ENCODE results near the gene USP20.
"Not testable (repeated sequence)": the region's sequence is repeated elsewhere in the genome, so short reads cannot be mapped to it uniquely, and the experiment has no call there.

The USP20 gene

DNA sequence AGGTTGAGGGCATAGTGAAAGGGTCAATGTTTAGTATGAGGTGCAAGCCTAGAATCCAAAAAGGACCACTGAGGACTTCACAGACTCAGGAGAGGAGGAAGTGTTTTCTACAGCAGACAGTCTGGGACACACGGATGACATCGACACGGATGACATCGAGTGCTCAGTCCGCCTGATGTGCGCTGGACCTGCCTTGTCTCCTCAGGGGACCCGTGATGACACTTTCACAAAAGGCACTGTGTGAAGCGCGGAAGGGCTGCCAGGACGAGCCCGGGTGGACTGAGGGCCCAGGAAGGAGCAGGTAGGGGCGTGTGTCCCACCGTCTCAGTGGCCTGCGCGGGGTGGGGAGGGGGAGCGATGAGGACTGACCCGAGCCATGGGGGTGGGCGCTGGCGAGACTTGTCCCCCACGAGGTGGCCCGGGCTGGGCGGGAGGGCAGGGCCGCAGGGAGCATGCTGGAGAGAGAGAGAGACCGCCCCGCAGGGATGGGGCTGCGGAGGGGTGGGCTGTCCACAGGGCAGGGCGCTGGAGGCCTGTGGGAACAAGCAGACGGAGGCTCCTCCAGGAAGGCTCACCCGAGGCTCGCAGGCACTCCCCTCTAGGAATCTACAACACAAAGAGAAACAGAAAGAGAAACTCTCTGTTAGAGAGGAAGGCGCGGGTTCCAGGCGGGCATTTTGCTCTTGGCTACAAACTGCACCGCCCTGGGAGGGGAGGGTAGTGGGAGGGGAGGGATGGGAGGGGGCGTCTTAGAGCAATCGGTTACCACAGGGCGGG lies 54.9 kb downstream of the USP20 start:
- Histone ChIP-seq H3K27me3 (ENCODE audit: low read depth) (no peaks in the 10 kb centered on the region), H3K4me1 (peaks cover 4% of the 10 kb centered on the region), H3K4me3 (no peak overlapping the region), H3K36me3 (replicated peaks) (peaks cover 6% of the 10 kb centered on the region), H3K9me3 (no peaks in the 10 kb centered on the region)
- DNase-seq (ENCODE audit: low spot score in 2 of 2): no peak
- in situ Hi-C loops (cut with MboI; ENCODE audit: low sequenced_read_pairs): no loop called here

GRCh38 chr9:129890718-129891299 lies 55.6 kb downstream of the USP20 start:
- H3K36me3 ChIP-seq (replicated peaks); H3K4me1 ChIP-seq; H3K27me3 ChIP-seq (ENCODE audit: low read depth); DNase-seq (ENCODE audit: low spot score in 2 of 2); H3K4me3 ChIP-seq; in situ Hi-C loops (cut with MboI; ENCODE audit: low sequenced_read_pairs); H3K9me3 ChIP-seq: not testable (repeated sequence)

GRCh38 chr9:129891569-129891968 lies 56.3 kb downstream of the USP20 start:
- no peaks in the 10 kb centered on the region for H3K27me3 ChIP-seq (ENCODE audit: low read depth)
- no peak overlapping the region for H3K4me3 ChIP-seq
- H3K9me3 ChIP-seq: no peaks in the 10 kb centered on the region
- no peak for DNase-seq (ENCODE audit: low spot score in 2 of 2)
- in situ Hi-C loops (cut with MboI; ENCODE audit: low sequenced_read_pairs): no loop called here
- H3K36me3 ChIP-seq (replicated peaks): peaks cover 14% of the 10 kb centered on the region
- H3K4me1 ChIP-seq: no peaks in the 10 kb centered on the region

GRCh38 chr9:129894120-129894823 lies 59.0 kb downstream of the USP20 start:
- no peak for DNase-seq (ENCODE audit: low spot score in 2 of 2)
- Histone ChIP-seq H3K4me3 (no peak overlapping the region), H3K4me1 (no peaks in the 10 kb centered on the region), H3K27me3 (ENCODE audit: low read depth) (no peaks in the 10 kb centered on the region), H3K9me3 (no peaks in the 10 kb centered on the region), H3K36me3 (replicated peaks) (peaks cover 14% of the 10 kb centered on the region)
- in situ Hi-C loops (cut with MboI; ENCODE audit: low sequenced_read_pairs): no loop called here

DNA sequence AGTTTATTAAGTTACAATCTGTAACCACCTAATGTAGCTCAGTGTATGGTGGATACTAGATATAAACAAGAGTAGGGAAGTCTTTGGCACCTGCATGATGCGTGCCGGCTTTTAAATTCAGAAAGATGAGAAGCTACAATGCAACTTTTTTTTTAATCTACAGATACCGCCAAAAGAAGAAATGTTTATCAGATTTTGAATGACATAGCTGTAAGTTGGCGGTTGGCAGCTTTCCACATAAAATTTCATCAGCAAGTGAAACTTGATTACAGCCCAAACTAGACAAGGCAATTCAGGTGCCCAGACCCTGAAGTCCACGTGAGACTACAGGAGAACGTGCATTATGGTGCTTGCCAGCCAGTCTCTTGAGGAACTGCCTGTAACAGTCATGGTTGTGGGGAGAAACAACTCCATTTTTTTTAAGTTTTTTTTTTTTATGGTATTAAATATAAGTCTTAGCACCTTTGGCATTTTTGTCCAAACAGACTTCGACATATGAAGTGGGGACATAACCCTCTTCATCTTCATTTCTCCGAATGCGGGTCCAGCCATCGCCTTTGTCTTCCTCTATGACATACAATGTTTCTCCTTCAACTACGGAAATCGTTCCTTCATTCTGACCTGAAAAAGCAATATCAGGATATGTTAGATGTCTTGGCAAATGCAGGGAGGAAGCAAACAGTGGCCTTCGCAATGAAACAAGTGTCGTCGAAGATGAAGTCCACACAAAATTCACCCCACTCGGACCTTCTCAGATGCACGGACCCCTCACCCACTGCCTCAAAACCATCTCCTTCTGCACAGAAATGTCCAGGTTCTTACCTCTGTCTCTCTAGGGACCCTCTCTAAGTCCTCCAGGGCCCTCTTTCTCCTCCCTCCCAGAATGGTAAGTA lies 60.4 kb downstream of the USP20 start:
- no peaks in the 10 kb centered on the region for H3K27me3 ChIP-seq (ENCODE audit: low read depth)
- no peak overlapping the region for H3K4me3 ChIP-seq
- peaks cover 14% of the 10 kb centered on the region for H3K36me3 ChIP-seq (replicated peaks)
- H3K9me3 ChIP-seq: no peaks in the 10 kb centered on the region
- no peak for DNase-seq (ENCODE audit: low spot score in 2 of 2)
- H3K4me1 ChIP-seq: no peaks in the 10 kb centered on the region
- in situ Hi-C loops (cut with MboI; ENCODE audit: low sequenced_read_pairs): no loop called here

- Histone ChIP-seq H3K36me3 (replicated peaks) (peaks cover 14% of the 10 kb centered on the region), H3K4me1 (no peaks in the 10 kb centered on the region), H3K27me3 (ENCODE audit: low read depth) (no peaks in the 10 kb centered on the region), H3K9me3 (no peaks in the 10 kb centered on the region), H3K4me3 (no peak overlapping the region)
- DNase-seq (ENCODE audit: low spot score in 2 of 2): no peak
- in situ Hi-C loops (cut with MboI; ENCODE audit: low sequenced_read_pairs): no loop called here
Measured at GRCh38 chr9:129897263-129897662, 62.0 kb downstream of the USP20 start.

- H3K4me1 ChIP-seq: no peaks in the 10 kb centered on the region
- DNase-seq (ENCODE audit: low spot score in 2 of 2): no peak
- H3K9me3 ChIP-seq: no peaks in the 10 kb centered on the region
- in situ Hi-C loops (cut with MboI; ENCODE audit: low sequenced_read_pairs): no loop called here
- H3K27me3 ChIP-seq (ENCODE audit: low read depth): no peaks in the 10 kb centered on the region
- H3K4me3 ChIP-seq: no peak overlapping the region
- H3K36me3 ChIP-seq (replicated peaks): peaks cover 14% of the 10 kb centered on the region
Measured at GRCh38 chr9:129898185-129898584, 62.9 kb downstream of the USP20 start.

DNA sequence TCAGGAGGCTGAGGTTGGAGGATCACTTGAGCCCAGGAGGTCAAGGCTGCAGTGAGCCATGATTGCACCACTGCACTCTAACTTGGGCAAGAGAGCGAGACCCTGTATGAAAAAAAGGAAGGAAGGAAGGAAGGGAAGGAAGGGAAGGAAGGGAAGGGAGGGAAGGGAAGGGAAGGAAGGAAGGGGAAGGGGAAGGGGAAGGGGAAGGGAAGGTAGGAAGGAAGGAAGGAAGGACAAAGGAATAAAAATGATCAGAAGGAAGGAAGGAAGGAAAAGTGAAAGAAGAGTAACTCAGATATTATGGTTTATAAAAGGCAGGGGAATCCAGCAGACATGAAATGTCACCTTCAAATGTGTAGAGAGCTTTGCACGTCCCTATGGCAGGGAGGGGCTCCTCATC lies 64.4 kb downstream of the USP20 start:
- H3K27me3 ChIP-seq (ENCODE audit: low read depth): no peaks in the 10 kb centered on the region
- in situ Hi-C loops (cut with MboI; ENCODE audit: low sequenced_read_pairs): no loop called here
- no peaks in the 10 kb centered on the region for H3K9me3 ChIP-seq
- H3K4me1 ChIP-seq: no peaks in the 10 kb centered on the region
- H3K4me3 ChIP-seq: no peak overlapping the region
- no peak for DNase-seq (ENCODE audit: low spot score in 2 of 2)
- peaks cover 14% of the 10 kb centered on the region for H3K36me3 ChIP-seq (replicated peaks)

GRCh38 chr9:129900263-129901027 lies 65.2 kb downstream of the USP20 start:
- in situ Hi-C loops (cut with MboI; ENCODE audit: low sequenced_read_pairs): no loop called here
- DNase-seq (ENCODE audit: low spot score in 2 of 2): no peak
- Histone ChIP-seq H3K4me1 (no peaks in the 10 kb centered on the region), H3K36me3 (replicated peaks) (peaks cover 9% of the 10 kb centered on the region; the same call in 1 of the 2 replicates), H3K4me3 (no peak overlapping the region), H3K27me3 (ENCODE audit: low read depth) (no peaks in the 10 kb centered on the region), H3K9me3 (no peaks in the 10 kb centered on the region)

GRCh38 chr9:129901993-129902739 lies 66.9 kb downstream of the USP20 start:
- no peaks in the 10 kb centered on the region for H3K27me3 ChIP-seq (ENCODE audit: low read depth)
- DNase-seq (ENCODE audit: low spot score in 2 of 2): no peak
- H3K36me3 ChIP-seq (replicated peaks): peaks cover 7% of the 10 kb centered on the region; the same call in 1 of the 2 replicates
- H3K4me3 ChIP-seq: no peak overlapping the region
- in situ Hi-C loops (cut with MboI; ENCODE audit: low sequenced_read_pairs): no loop called here
- H3K9me3 ChIP-seq: no peaks in the 10 kb centered on the region
- no peaks in the 10 kb centered on the region for H3K4me1 ChIP-seq

DNA sequence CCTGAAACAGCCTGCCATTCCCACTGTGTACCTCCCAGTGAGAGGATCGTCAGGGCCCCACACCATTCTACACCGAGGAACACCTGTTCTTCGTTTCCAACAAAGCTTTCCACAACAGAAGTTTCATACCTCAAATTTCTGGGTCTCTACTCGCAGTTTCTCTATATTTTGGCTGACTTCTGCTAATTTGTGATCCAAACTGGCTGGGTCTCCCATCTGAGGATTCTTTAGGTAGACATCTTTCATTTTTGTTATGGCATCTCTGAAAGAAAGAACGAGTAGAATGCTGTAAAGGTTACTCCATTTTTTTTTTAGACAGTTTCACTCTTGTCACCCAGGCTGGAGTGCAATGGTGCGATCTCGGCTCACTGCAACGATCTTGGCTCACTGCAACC lies 67.5 kb downstream of the USP20 start:
- no peaks in the 10 kb centered on the region for H3K9me3 ChIP-seq
- no peaks in the 10 kb centered on the region for H3K27me3 ChIP-seq (ENCODE audit: low read depth)
- no peak overlapping the region for H3K4me3 ChIP-seq
- DNase-seq (ENCODE audit: low spot score in 2 of 2): no peak
- H3K4me1 ChIP-seq: no peaks in the 10 kb centered on the region
- in situ Hi-C loops (cut with MboI; ENCODE audit: low sequenced_read_pairs): no loop called here
- peaks cover 7% of the 10 kb centered on the region; the same call in 1 of the 2 replicates for H3K36me3 ChIP-seq (replicated peaks)

DNA sequence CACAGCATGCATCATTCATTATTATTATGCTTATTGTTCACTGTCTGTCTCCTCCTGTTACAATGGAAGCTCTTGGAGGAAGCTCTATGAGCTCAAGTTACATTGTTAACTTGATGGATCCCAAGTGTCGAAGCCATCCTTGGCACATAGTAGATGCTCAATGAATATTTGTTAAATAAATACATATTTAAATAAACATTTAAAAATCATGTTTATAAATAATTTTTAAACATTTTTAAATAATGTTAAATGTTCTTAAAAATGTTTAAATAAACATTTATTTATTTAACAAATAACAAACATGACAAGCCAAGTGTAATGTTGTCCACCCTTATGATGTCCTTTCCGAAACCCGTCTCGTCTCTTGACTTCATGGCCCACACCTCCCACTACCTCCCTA lies 69.5 kb downstream of the USP20 start:
- no peaks in the 10 kb centered on the region for H3K9me3 ChIP-seq
- peaks cover 7% of the 10 kb centered on the region; the same call in 1 of the 2 replicates for H3K36me3 ChIP-seq (replicated peaks)
- in situ Hi-C loops (cut with MboI; ENCODE audit: low sequenced_read_pairs): no loop called here

More for the DNA sequence above, 69.5 kb downstream of the USP20 start:
- Histone ChIP-seq H3K4me3 (no peak overlapping the region), H3K27me3 (ENCODE audit: low read depth) (no peaks in the 10 kb centered on the region), H3K4me1 (no peaks in the 10 kb centered on the region)
- no peak for DNase-seq (ENCODE audit: low spot score in 2 of 2)
